AG04450 (cell line): Measurements from ENCODE around the gene RSPO4. TPM values are rescaled to one million over a fixed set of nuclear protein-coding genes. Genes with fewer than 3 reads are reported as not detected.

Experiments used
- CTCF ChIA-PET: fragments of 300-600, 350-600 bp; formaldehyde crosslinking; extraction: SDS; loops from one replicate; lab custom pipeline; 2022; ENCODE audit warnings: antibody characterized with exemption, inconsistent platforms; lab: Charles Lee
- POLR2A ChIA-PET: fragments of 350-600 bp; formaldehyde crosslinking; extraction: SDS; loops from one replicate; lab custom pipeline; 2021; ENCODE audit warnings: antibody characterized with exemption, inconsistent platforms; lab: Yijun Ruan, JAX
- DNase-seq: peaks from one replicate; pipeline ENCODE4 v3.0.0-alpha.2; 2011; ENCODE audit warnings: low read depth, low spot score
- H3K27ac ChIP-seq: one replicate; pipeline ENCODE4 v1.5.1; 2012; ENCODE audit warnings: low read depth, low read length, control low read depth
- H3K27me3 ChIP-seq: one replicate; pipeline ENCODE4 v1.6.0; 2012; ENCODE audit warnings: low read length; ENCODE audit not compliant: control insufficient read depth, insufficient read depth
- H3K4me3 ChIP-seq: 2 replicates; pipeline ENCODE4 v1.5.1; 2011; ENCODE audit warnings: mild to moderate bottlenecking, low read depth, low read length, control low read depth
- H3K9me3 ChIP-seq: 2 replicates; pipeline ENCODE4 v1.5.1; 2012; ENCODE audit warnings: low read length; ENCODE audit not compliant: control insufficient read depth, insufficient read depth
- CTCF ChIP-seq: IDR thresholded peaks from 2 replicates; pipeline ENCODE4 v1.5.1; 2011; ENCODE audit warnings: low read depth, low read length, control low read depth, inconsistent platforms
- polyA plus RNA-seq: library from polyadenylated mRNA; depleted of rRNA; stranded (reverse); fragments of >200 nt; gene quantifications from 2 replicates; pipeline ENCODE4 v1.2.3, GENCODE V29; 2011

Gene RSPO4
- polyA plus RNA-seq, 1 experiment = not detected

- H3K9me3 ChIP-seq = no peaks in the 10 kb centered on the region
- POLR2A ChIA-PET = no interaction called here
These were observed 4.6 kb downstream of the RSPO4 start for GRCh38 chr20:997486-997885.

GRCh38 chr20:997016-997415, 5.1 kb downstream of the RSPO4 start:
- Histone ChIP-seq H3K27ac (no peak overlapping the region), H3K27me3 (peaks cover 24% of the 10 kb centered on the region), H3K4me3 (no peak overlapping the region), H3K9me3 (no peaks in the 10 kb centered on the region)
- POLR2A ChIA-PET = no interaction called here
- CTCF ChIA-PET = no interaction called here
- DNase-seq = no peak
- no peak for TF ChIP-seq CTCF

More at GRCh38 chr20:997486-997885, 4.6 kb downstream of the RSPO4 start:
- CTCF ChIA-PET = no interaction called here
- DNase-seq = no peak
- TF ChIP-seq CTCF = no peak
- no peak overlapping the region for H3K4me3 ChIP-seq
- no peak overlapping the region for H3K27ac ChIP-seq
- peaks cover 26% of the 10 kb centered on the region for H3K27me3 ChIP-seq

GRCh38 chr20:995170-995569, 6.9 kb downstream of the RSPO4 start:
- TF ChIP-seq CTCF = no peak
- DNase-seq = no peak
- ChIA-PET POLR2A (no interaction called here), CTCF (no interaction called here)
- Histone ChIP-seq H3K9me3 (no peaks in the 10 kb centered on the region), H3K27me3 (peaks cover 17% of the 10 kb centered on the region), H3K27ac (no peak overlapping the region), H3K4me3 (no peak overlapping the region)

- CTCF ChIA-PET = no interaction called here
- no peak for TF ChIP-seq CTCF
- H3K27ac ChIP-seq = no peak overlapping the region
These were observed 9.1 kb downstream of the RSPO4 start for GRCh38 chr20:992801-993535.

GRCh38 chr20:991850-992249, 10.3 kb downstream of the RSPO4 start:
- CTCF ChIA-PET = no interaction called here
- no peaks in the 10 kb centered on the region for H3K9me3 ChIP-seq
- no peak overlapping the region for H3K4me3 ChIP-seq
- H3K27me3 ChIP-seq = peaks cover 7% of the 10 kb centered on the region
- H3K27ac ChIP-seq = no peak overlapping the region
- no peak for TF ChIP-seq CTCF
- POLR2A ChIA-PET = no interaction called here
- DNase-seq = no peak

More at GRCh38 chr20:992801-993535, 9.1 kb downstream of the RSPO4 start:
- Histone ChIP-seq H3K4me3 (no peak overlapping the region), H3K27me3 (peaks cover 9% of the 10 kb centered on the region), H3K9me3 (no peaks in the 10 kb centered on the region)
- POLR2A ChIA-PET = no interaction called here
- no peak for DNase-seq
